HepG2 (cell line): ENCODE results near the gene MED12L. TPM values are rescaled to one million over a fixed set of nuclear protein-coding genes. Genes with fewer than 3 reads are reported as not detected.

Experiments used
- CBX2 ChIP-seq, 2 experiments: fragments of 200-600 bp in 1 of 2; sonication (generic); formaldehyde crosslinking in 1 of 2; IDR thresholded peaks; 2 replicates each; pipeline versions ENCODE4 v1.7.0 to v1.8.1; 2018 to 2022; ENCODE audit warnings: low read depth in 2 of 2, low read length in 1 of 2, mild to moderate bottlenecking in 1 of 2, missing genetic modification reagents in 1 of 2
- EZH2 ChIP-seq: conservative IDR thresholded peaks from 2 replicates; pipeline ENCODE4 v1.6.1; 2012; ENCODE audit warnings: mild to moderate bottlenecking, low read depth, low read length, moderate library complexity
- GFI1 ChIP-seq: sonication (generic); formaldehyde crosslinking; IDR thresholded peaks from 2 replicates; pipeline ENCODE4 v1.5.0; 2020; ENCODE audit warnings: missing genetic modification reagents, mild to moderate bottlenecking, borderline replicate concordance
- HHEX ChIP-seq: IDR thresholded peaks from 2 replicates; pipeline ENCODE4 v1.6.1; 2016; ENCODE audit warnings: control low read depth
- NAIF1 ChIP-seq: sonication (generic); formaldehyde crosslinking; IDR thresholded peaks from 2 replicates; pipeline ENCODE4 v1.5.0; 2020; ENCODE audit warnings: mild to moderate bottlenecking, missing genetic modification reagents, borderline replicate concordance
- NFKB2 ChIP-seq: sonication (generic); formaldehyde crosslinking; IDR thresholded peaks from 2 replicates; pipeline ENCODE4 v1.4.0; 2020; ENCODE audit warnings: missing genetic modification reagents, borderline replicate concordance
- RAD21 ChIP-seq: fragments of 450-650 bp; formaldehyde crosslinking; IDR thresholded peaks from 2 replicates; pipeline ENCODE4 v1.5.0; 2020; ENCODE audit warnings: mild to moderate bottlenecking
- SIX1 ChIP-seq: sonication (generic); formaldehyde crosslinking; IDR thresholded peaks from 2 replicates; pipeline ENCODE4 v1.4.0; 2020; ENCODE audit warnings: missing genetic modification reagents, borderline replicate concordance
- TCF7L2 ChIP-seq: IDR thresholded peaks from 2 replicates; pipeline ENCODE4 v1.6.1; 2011; ENCODE audit warnings: mild to moderate bottlenecking, low read depth, low read length, moderate library complexity
- TGIF2 ChIP-seq: IDR thresholded peaks from 2 replicates; pipeline ENCODE4 v1.6.1; 2016; ENCODE audit warnings: control low read depth, missing compliant biosample characterization
- ZBTB33 ChIP-seq: sonication (generic); formaldehyde crosslinking; IDR thresholded peaks from 2 replicates; pipeline ENCODE4 v1.4.0; 2020; ENCODE audit warnings: missing genetic modification reagents
- ZFAT ChIP-seq: sonication (generic); formaldehyde crosslinking; conservative IDR thresholded peaks from 2 replicates; pipeline ENCODE4 v1.8.1; 2023; ENCODE audit warnings: missing genetic modification reagents, inconsistent platforms
- ZNF101 ChIP-seq: sonication (generic); formaldehyde crosslinking; IDR thresholded peaks from 2 replicates; pipeline ENCODE4 v1.4.0; 2020; ENCODE audit warnings: mild to moderate bottlenecking, low read depth, missing genetic modification reagents, borderline replicate concordance
- ZNF205 ChIP-seq: IDR thresholded peaks from 2 replicates; pipeline ENCODE4 v1.6.1; 2018; ENCODE audit warnings: missing biosample characterization, missing genetic modification reagents
- ZNF484 ChIP-seq: sonication (generic); formaldehyde crosslinking; IDR thresholded peaks from 2 replicates; pipeline ENCODE4 v1.5.1; 2020; ENCODE audit warnings: mild to moderate bottlenecking, low read depth, missing genetic modification reagents, borderline replicate concordance
- ZXDC ChIP-seq: sonication (generic); formaldehyde crosslinking; IDR thresholded peaks from 2 replicates; pipeline ENCODE4 v1.5.0; 2020; ENCODE audit warnings: mild to moderate bottlenecking, missing genetic modification reagents
- polyA plus RNA-seq, 8 experiments: library from polyadenylated mRNA; depleted of rRNA in 3 of 8; stranded (reverse) in 7 of 8; unstranded in 1 of 8; fragments of >200 nt; fragmentation: Illumina TruSeq in 4 of 8; extraction: Trizol in 4 of 8; gene quantifications; 2 replicates each; pipeline versions ENCODE4 v1.2.1 to v1.2.3, GENCODE V29; 2011 to 2016; ENCODE audit warnings: low read depth in 4 of 8, missing spikeins in 1 of 8, mixed read lengths in 1 of 8; ENCODE audit not compliant: insufficient read depth in 1 of 8
- total RNA-seq, 5 experiments: library from RNA; depleted of rRNA; stranded (reverse); fragments of >200 nt; fragmentation: Illumina TruSeq; extraction: Trizol; gene quantifications; 2 replicates each; pipeline ENCODE4 v1.2.3, GENCODE V29; 2016; ENCODE audit warnings: low read depth in 1 of 5
- TF ChIP-seq, protein P1 (sequence below): sonication (generic); formaldehyde crosslinking; IDR thresholded peaks from 2 replicates; pipeline ENCODE4 v1.5.0; 2020; ENCODE audit warnings: missing genetic modification reagents, mild to moderate bottlenecking, borderline replicate concordance
- TF ChIP-seq, protein P2 (sequence below): sonication (generic); formaldehyde crosslinking; IDR thresholded peaks from 2 replicates; pipeline ENCODE4 v1.5.1; 2020; ENCODE audit warnings: missing genetic modification reagents, mild to moderate bottlenecking, borderline replicate concordance
- TF ChIP-seq, protein P3 (sequence below): sonication (generic); formaldehyde crosslinking; IDR thresholded peaks from 2 replicates; pipeline ENCODE4 v1.4.0; 2020; ENCODE audit warnings: missing genetic modification reagents
- TF ChIP-seq, protein P4 (sequence below): IDR thresholded peaks from 2 replicates; pipeline ENCODE4 v1.6.1; 2016; ENCODE audit warnings: low read depth

Gene MED12L
- total and polyA plus RNA-seq, 2 of the 13 experiments (the other 11 are each of a cell fraction or from before 2014, with no cell fraction given), result 0.07 to 0.64 TPM

DNA sequence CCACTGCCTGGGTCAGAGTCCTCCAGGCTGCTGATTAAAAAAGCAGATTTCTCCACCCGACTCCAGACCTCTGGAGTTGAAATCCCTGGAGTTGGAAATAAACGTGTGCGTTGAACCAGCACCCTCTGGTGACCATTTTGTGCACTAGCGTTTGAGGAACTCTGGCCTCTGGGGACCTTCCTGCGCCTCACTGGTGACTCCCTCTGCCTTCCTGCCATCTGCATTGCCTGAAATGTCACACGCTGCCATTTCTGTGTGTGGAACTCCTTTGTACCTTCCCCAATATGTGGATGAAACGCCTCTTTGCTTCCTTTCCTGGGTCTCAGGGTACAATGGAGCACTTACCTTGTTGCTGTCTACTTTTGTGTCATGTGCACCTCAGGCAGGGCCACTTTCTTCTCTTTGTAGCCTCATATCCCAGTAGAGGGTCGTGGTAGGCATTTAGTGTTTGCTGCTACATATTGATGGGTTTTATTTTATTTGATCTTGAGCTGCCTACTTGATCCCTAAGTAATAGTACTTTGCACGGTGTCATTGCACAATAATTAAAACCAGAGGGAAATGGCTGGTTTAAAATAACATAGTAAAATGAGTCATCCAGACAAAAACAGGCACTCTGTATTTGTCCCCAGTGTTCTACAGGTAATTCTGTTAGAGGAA lies 60.7 kb downstream of the MED12L start (continued):
- TF ChIP-seq ZBTB33 (no peak), ZNF101 (CRISPR knock-in tag) (no peak), RAD21 (peak; percentile 85), SIX1 (no peak), HHEX (CRISPR knock-in tag) (no peak), ZNF484 (CRISPR knock-in tag) (no peak), ZFAT (CRISPR knock-in tag) (no peak), CBX2 (IDR thresholded peaks at IDR 0.05; ENCODE audit: low read depth, low read length) (no peak), CBX2 (CRISPR knock-in tag; IDR thresholded peaks at IDR 0.05; ENCODE audit: low read depth) (no peak), NAIF1 (CRISPR knock-in tag) (no peak), NFKB2 (no peak), EZH2 (no peak), GFI1 (CRISPR knock-in tag) (no peak), TGIF2 (CRISPR knock-in tag) (no peak), ZNF205 (CRISPR knock-in tag) (no peak), TCF7L2 (no peak), ZXDC (CRISPR knock-in tag) (no peak)
- TF ChIP-seq, protein P1, sequence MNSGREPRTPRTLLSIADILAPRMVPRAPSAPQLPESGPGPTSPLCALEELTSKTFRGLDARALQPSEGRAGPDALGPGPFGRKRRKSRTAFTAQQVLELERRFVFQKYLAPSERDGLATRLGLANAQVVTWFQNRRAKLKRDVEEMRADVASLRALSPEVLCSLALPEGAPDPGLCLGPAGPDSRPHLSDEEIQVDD (CRISPR knock-in tag), result no peak
- TF ChIP-seq, protein P2, sequence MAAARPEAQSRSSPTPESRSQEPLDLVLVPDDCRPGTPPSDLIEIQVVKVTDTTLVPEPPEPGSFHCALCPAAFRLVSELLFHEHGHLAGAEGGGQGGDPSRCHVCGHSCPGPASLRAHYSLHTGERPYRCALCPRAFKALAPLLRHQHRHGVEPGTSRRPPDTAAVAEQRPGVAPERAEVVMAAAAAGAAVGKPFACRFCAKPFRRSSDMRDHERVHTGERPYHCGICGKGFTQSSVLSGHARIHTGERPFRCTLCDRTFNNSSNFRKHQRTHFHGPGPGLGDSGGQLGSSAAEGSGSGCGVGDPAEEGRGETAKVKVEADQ (CRISPR knock-in tag), result no peak
- TF ChIP-seq, protein P3, sequence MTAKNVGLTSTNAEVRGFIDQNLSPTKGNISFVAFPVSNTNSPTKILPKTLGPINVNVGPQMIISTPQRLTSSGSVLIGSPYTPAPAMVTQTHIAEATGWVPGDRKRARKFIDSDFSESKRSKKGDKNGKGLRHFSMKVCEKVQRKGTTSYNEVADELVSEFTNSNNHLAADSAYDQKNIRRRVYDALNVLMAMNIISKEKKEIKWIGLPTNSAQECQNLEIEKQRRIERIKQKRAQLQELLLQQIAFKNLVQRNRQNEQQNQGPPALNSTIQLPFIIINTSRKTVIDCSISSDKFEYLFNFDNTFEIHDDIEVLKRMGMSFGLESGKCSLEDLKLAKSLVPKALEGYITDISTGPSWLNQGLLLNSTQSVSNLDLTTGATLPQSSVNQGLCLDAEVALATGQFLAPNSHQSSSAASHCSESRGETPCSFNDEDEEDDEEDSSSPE (CRISPR knock-in tag), result no peak
- TF ChIP-seq, protein P4, sequence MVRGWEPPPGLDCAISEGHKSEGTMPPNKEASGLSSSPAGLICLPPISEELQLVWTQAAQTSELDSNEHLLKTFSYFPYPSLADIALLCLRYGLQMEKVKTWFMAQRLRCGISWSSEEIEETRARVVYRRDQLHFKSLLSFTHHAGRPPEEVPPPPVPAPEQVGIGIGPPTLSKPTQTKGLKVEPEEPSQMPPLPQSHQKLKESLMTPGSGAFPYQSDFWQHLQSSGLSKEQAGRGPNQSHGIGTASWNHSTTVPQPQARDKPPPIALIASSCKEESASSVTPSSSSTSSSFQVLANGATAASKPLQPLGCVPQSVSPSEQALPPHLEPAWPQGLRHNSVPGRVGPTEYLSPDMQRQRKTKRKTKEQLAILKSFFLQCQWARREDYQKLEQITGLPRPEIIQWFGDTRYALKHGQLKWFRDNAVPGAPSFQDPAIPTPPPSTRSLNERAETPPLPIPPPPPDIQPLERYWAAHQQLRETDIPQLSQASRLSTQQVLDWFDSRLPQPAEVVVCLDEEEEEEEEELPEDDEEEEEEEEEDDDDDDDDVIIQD, result no peak
